Fibroblast of skin of scalp (primary cell): Measurements from ENCODE around the gene PODNL1. TPM values are rescaled to one million over a fixed set of nuclear protein-coding genes. Genes with fewer than 3 reads are reported as not detected.
A peak's percentile ranks its signal among the peaks of the same experiment; 100 is the strongest.
"Not testable (repeated sequence)": the region's sequence is repeated elsewhere in the genome, so short reads cannot be mapped to it uniquely, and the experiment has no call there.

Experiments used
- DNase-seq: peaks from one replicate; pipeline ENCODE4 v3.0.0-alpha.2; 2013
- polyA plus RNA-seq, 2 experiments: library from polyadenylated mRNA; unstranded; fragments of 120-200 nt; gene quantifications; one replicate each; pipeline ENCODE4 v1.2.1, GENCODE V29; 2013; ENCODE audit not compliant: insufficient read length in 2 of 2

The PODNL1 gene
- polyA plus RNA-seq (2013, experiment 1 of 2; ENCODE audit: insufficient read length): 15.3 TPM
- 15.5 TPM for polyA plus RNA-seq (2013, experiment 2 of 2; ENCODE audit: insufficient read length)

GRCh38 chr19:13938301-13939064, at the start of gene PODNL1:
Gene PODNL1 (minus strand): TSS chr19:13938417. CDS start chr19:13938181, 236 bp downstream.
- peak; percentile 92 for DNase-seq

- no peak for DNase-seq
Observed at GRCh38 chr19:13987101-13987890, 49.1 kb upstream of the PODNL1 start.

GRCh38 chr19:13986348-13986904, 48.2 kb upstream of the PODNL1 start:
- peak; percentile 87 for DNase-seq

- no peak for DNase-seq
Observed at GRCh38 chr19:13985771-13986347, 47.6 kb upstream of the PODNL1 start.

GRCh38 chr19:13984875-13985741, 46.9 kb upstream of the PODNL1 start:
- DNase-seq: no peak

- DNase-seq: no peak
Observed at GRCh38 chr19:13984186-13984585, 46.0 kb upstream of the PODNL1 start.

- no peak for DNase-seq
Observed at GRCh38 chr19:13983213-13983889, 45.1 kb upstream of the PODNL1 start.

- DNase-seq: no peak
Observed at GRCh38 chr19:13982773-13983172, 44.6 kb upstream of the PODNL1 start.

GRCh38 chr19:13981988-13982501, 43.8 kb upstream of the PODNL1 start:
- DNase-seq: no peak

- no peak for DNase-seq
Observed at GRCh38 chr19:13981467-13981866, 43.2 kb upstream of the PODNL1 start.

GRCh38 chr19:13981021-13981420, 42.8 kb upstream of the PODNL1 start:
- no peak for DNase-seq

- DNase-seq: no peak
Observed at GRCh38 chr19:13980340-13980739, 42.1 kb upstream of the PODNL1 start.

GRCh38 chr19:13979686-13980085, 41.5 kb upstream of the PODNL1 start:
- DNase-seq: no peak

GRCh38 chr19:13979244-13979615, 41.0 kb upstream of the PODNL1 start:
- no peak for DNase-seq

GRCh38 chr19:13978351-13979243, 40.4 kb upstream of the PODNL1 start:
- peak; percentile 40 for DNase-seq

GRCh38 chr19:13977803-13978202, 39.6 kb upstream of the PODNL1 start:
- no peak for DNase-seq

GRCh38 chr19:13976446-13976845, 38.2 kb upstream of the PODNL1 start:
- DNase-seq: peak; percentile 28

- DNase-seq: no peak
Observed at GRCh38 chr19:13975870-13976269, 37.7 kb upstream of the PODNL1 start.

GRCh38 chr19:13974073-13974472, 35.9 kb upstream of the PODNL1 start:
- no peak for DNase-seq

GRCh38 chr19:13973479-13973878, 35.3 kb upstream of the PODNL1 start:
- not testable (repeated sequence) for DNase-seq
